ENCODE data around the gene CRHR1. TPM values are rescaled to one million over a fixed set of nuclear protein-coding genes. Genes with fewer than 3 reads are reported as not detected.

Gene CRHR1
- total RNA-seq, 1 experiment from 2014 or later: not detected

DNA sequence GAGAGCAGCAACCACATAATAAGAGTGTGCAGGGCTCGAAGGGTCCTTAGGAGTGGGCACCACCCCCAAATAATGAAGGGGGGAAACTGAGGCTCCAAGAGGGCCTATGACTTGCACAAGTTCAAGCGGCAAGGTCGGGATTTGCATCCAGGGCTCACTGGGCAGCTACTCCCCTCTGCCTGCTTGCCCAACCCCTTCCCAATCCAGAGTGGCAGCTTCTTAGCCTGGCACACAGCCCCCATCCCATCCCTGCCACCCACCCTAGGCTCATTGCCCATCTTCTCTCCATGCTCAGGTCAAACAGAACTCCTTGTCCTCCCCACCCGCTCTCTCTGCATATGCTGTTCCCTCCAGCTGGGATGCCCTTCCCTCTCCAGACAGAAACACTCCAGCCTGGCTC is 63.0 kb downstream of the CRHR1 start:
- Histone ChIP-seq H3K4me3 (ENCODE audit: low read length) (no peak overlapping the region), H4K20me1 (ENCODE audit: low read length) (no peaks in the 10 kb centered on the region), H2AFZ (ENCODE audit: low read length) (no peak overlapping the region), H3K36me3 (ENCODE audit: low read depth, low read length) (no peaks in the 10 kb centered on the region), H3F3A (ENCODE audit: low read length, unreplicated experiment) (no peaks in the 10 kb centered on the region), H3K9me2 (replicated peaks; ENCODE audit: low read length) (no peaks in the 10 kb centered on the region), H3K4me2 (ENCODE audit: low read length) (no peak overlapping the region), H3K4me1 (ENCODE audit: insufficient read depth, low read length) (no peaks in the 10 kb centered on the region; the same call in 1 of the 2 replicates), H3K9ac (ENCODE audit: low read length) (no peak overlapping the region), H3K79me2 (ENCODE audit: low read length) (no peaks in the 10 kb centered on the region), H3K27ac (ENCODE audit: low read length) (no peak overlapping the region), H3K9me3 (ENCODE audit: low read length) (no peaks in the 10 kb centered on the region), H3K27me3 (ENCODE audit: low read length) (no peaks in the 10 kb centered on the region)
- POLR2A ChIA-PET (ENCODE audit: unreplicated experiment): no interaction called here
- intact Hi-C loops (cut with micrococcal nuclease): no loop called here
- CTCF ChIA-PET: interaction anchor here (0.6 kb wide), 1 partner anchor 503 kb away, joined by 4 read pairs; no protein-coding TSS in a partner anchor
- TF ChIP-seq, protein P1, sequence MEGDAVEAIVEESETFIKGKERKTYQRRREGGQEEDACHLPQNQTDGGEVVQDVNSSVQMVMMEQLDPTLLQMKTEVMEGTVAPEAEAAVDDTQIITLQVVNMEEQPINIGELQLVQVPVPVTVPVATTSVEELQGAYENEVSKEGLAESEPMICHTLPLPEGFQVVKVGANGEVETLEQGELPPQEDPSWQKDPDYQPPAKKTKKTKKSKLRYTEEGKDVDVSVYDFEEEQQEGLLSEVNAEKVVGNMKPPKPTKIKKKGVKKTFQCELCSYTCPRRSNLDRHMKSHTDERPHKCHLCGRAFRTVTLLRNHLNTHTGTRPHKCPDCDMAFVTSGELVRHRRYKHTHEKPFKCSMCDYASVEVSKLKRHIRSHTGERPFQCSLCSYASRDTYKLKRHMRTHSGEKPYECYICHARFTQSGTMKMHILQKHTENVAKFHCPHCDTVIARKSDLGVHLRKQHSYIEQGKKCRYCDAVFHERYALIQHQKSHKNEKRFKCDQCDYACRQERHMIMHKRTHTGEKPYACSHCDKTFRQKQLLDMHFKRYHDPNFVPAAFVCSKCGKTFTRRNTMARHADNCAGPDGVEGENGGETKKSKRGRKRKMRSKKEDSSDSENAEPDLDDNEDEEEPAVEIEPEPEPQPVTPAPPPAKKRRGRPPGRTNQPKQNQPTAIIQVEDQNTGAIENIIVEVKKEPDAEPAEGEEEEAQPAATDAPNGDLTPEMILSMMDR (conservative IDR thresholded peaks at IDR 0.05; ENCODE audit: low read depth, low read length): no peak
- no peak for TF ChIP-seq EZH2 (IDR thresholded peaks at IDR 0.05; ENCODE audit: low read length, unreplicated experiment)
- TF ChIP-seq EZH2phosphoT487 (IDR thresholded peaks at IDR 0.05; ENCODE audit: borderline replicate concordance, low read length): no peak
- BruUV-seq (replicated peaks): no TSS peak
- DNase-seq: no peak
- no peak for ATAC-seq

GRCh38 chr17:45847747-45848146 is 63.6 kb downstream of the CRHR1 start:
- H3K36me3 ChIP-seq (ENCODE audit: low read depth, low read length): no peaks in the 10 kb centered on the region
- no peaks in the 10 kb centered on the region for H3K9me3 ChIP-seq (ENCODE audit: low read length)
- ATAC-seq (no peak), DNase-seq (no peak)
- ChIA-PET CTCF (no interaction called here), POLR2A (ENCODE audit: unreplicated experiment) (no interaction called here)
- no peak overlapping the region for H3K4me2 ChIP-seq (ENCODE audit: low read length)
- no TSS peak for BruUV-seq (replicated peaks)
- no peaks in the 10 kb centered on the region for H4K20me1 ChIP-seq (ENCODE audit: low read length)
- TF ChIP-seq EZH2 (IDR thresholded peaks at IDR 0.05; ENCODE audit: low read length, unreplicated experiment): no peak
- TF ChIP-seq, protein P1 (conservative IDR thresholded peaks at IDR 0.05; ENCODE audit: low read depth, low read length): no peak
- no peak for TF ChIP-seq EZH2phosphoT487 (IDR thresholded peaks at IDR 0.05; ENCODE audit: borderline replicate concordance, low read length)
- H3F3A ChIP-seq (ENCODE audit: low read length, unreplicated experiment): no peaks in the 10 kb centered on the region
- H3K4me1 ChIP-seq (ENCODE audit: insufficient read depth, low read length): no peaks in the 10 kb centered on the region
- no peaks in the 10 kb centered on the region for H3K79me2 ChIP-seq (ENCODE audit: low read length)
- intact Hi-C loops (cut with micrococcal nuclease): no loop called here
- H2AFZ ChIP-seq (ENCODE audit: low read length): no peak overlapping the region
- H3K4me3 ChIP-seq (ENCODE audit: low read length): no peak overlapping the region
- H3K9ac ChIP-seq (ENCODE audit: low read length): no peak overlapping the region
- H3K9me2 ChIP-seq (replicated peaks; ENCODE audit: low read length): no peaks in the 10 kb centered on the region
- no peaks in the 10 kb centered on the region for H3K27me3 ChIP-seq (ENCODE audit: low read length)
- no peak overlapping the region for H3K27ac ChIP-seq (ENCODE audit: low read length)

DNA sequence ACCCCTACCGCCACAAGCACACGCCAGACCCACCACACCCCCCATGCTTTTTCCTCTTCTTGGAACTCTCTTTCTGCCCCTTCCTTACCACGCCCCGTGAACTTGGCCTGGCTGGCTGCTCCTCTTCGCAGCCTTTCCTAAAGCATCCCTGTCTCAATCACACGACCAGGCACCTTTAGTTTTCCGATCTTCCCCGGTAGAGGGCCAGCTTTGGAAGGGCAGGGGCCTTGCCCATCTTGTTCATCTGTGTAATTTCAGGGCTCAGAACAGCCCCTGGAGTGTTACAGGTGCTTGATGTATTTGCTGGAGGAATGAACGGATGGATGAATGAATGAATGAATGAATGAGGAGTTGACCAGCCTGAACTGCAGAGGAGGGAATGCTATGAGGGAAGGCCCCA is 64.3 kb downstream of the CRHR1 start:
- Histone ChIP-seq H3K4me2 (ENCODE audit: low read length) (no peak overlapping the region), H3K36me3 (ENCODE audit: low read depth, low read length) (no peaks in the 10 kb centered on the region), H3K27me3 (ENCODE audit: low read length) (no peaks in the 10 kb centered on the region), H3K9me3 (ENCODE audit: low read length) (no peaks in the 10 kb centered on the region), H3F3A (ENCODE audit: low read length, unreplicated experiment) (no peaks in the 10 kb centered on the region), H4K20me1 (ENCODE audit: low read length) (no peaks in the 10 kb centered on the region), H3K9ac (ENCODE audit: low read length) (no peak overlapping the region), H3K4me3 (ENCODE audit: low read length) (no peak overlapping the region), H2AFZ (ENCODE audit: low read length) (no peak overlapping the region), H3K4me1 (ENCODE audit: insufficient read depth, low read length) (no peaks in the 10 kb centered on the region), H3K9me2 (replicated peaks; ENCODE audit: low read length) (no peaks in the 10 kb centered on the region), H3K79me2 (ENCODE audit: low read length) (no peaks in the 10 kb centered on the region), H3K27ac (ENCODE audit: low read length) (no peak overlapping the region)
- no peak for ATAC-seq
- ChIA-PET CTCF (interaction anchor here (1.4 kb wide), 1 partner anchor 208 kb away, joined by 5 read pairs; no protein-coding TSS in a partner anchor), POLR2A (ENCODE audit: unreplicated experiment) (no interaction called here)
- BruUV-seq (replicated peaks): no TSS peak
- TF ChIP-seq, protein P1 (conservative IDR thresholded peaks at IDR 0.05; ENCODE audit: low read depth, low read length): 0 out of 2 replicates have a peak, but pooled peaks have one; percentile 12
- TF ChIP-seq EZH2 (IDR thresholded peaks at IDR 0.05; ENCODE audit: low read length, unreplicated experiment) (no peak), EZH2phosphoT487 (IDR thresholded peaks at IDR 0.05; ENCODE audit: borderline replicate concordance, low read length) (no peak)
- DNase-seq: no peak
- intact Hi-C loops (cut with micrococcal nuclease): no loop called here

Measured in PC-3 (cell line).